ACHN (cell line): ENCODE data around the gene IARS2.
"Not testable (repeated sequence)": the region's sequence is repeated elsewhere in the genome, so short reads cannot be mapped to it uniquely, and the experiment has no call there.

Experiments
- DNase-seq: peaks from one replicate; pipeline ENCODE4 v3.0.0-alpha.2; 2015
- in situ Hi-C: cut with HindIII; loops from 2 replicates; pipeline ENCODE4 v1.10.0; 2017; ENCODE audit warnings: low sequenced_read_pairs, low pct_ligation_motif_present, low pct_unique_long_range_greater_than_20kb

IARS2 gene

GRCh38 chr1:220157738-220158137 is 63.8 kb downstream of the IARS2 start:
- in situ Hi-C loops, result no loop called here

GRCh38 chr1:220158530-220158929 is 64.6 kb downstream of the IARS2 start:
- not testable (repeated sequence) for DNase-seq

More at GRCh38 chr1:220157738-220158137, 63.8 kb downstream of the IARS2 start:
- no peak for DNase-seq

GRCh38 chr1:220159041-220159440 is 65.1 kb downstream of the IARS2 start:
- in situ Hi-C loops, result no loop called here
- DNase-seq, result no peak

More at GRCh38 chr1:220158530-220158929, 64.6 kb downstream of the IARS2 start:
- in situ Hi-C loops, result not testable (repeated sequence)

- DNase-seq, result no peak
- in situ Hi-C loops, result no loop called here
Measured at GRCh38 chr1:220160027-220160426, 66.1 kb downstream of the IARS2 start.

GRCh38 chr1:220164116-220164515 is 70.2 kb downstream of the IARS2 start:
- DNase-seq, result no peak
- in situ Hi-C loops, result no loop called here

- no peak for DNase-seq
- in situ Hi-C loops, result no loop called here
Measured at GRCh38 chr1:220164517-220164916, 70.6 kb downstream of the IARS2 start.

GRCh38 chr1:220166853-220167252 is 72.9 kb downstream of the IARS2 start:
- no peak for DNase-seq

GRCh38 chr1:220169887-220170286 is 76.0 kb downstream of the IARS2 start:
- DNase-seq, in situ Hi-C loops: not testable (repeated sequence)

More at GRCh38 chr1:220166853-220167252, 72.9 kb downstream of the IARS2 start:
- in situ Hi-C loops, result no loop called here

- no peak for DNase-seq
- in situ Hi-C loops, result no loop called here
Measured at GRCh38 chr1:220170836-220171526, 77.0 kb downstream of the IARS2 start.

GRCh38 chr1:220176540-220176939 is 82.6 kb downstream of the IARS2 start:
- in situ Hi-C loops, result no loop called here
- no peak for DNase-seq

- in situ Hi-C loops, result no loop called here
- no peak for DNase-seq
Measured at GRCh38 chr1:220182111-220182510, 88.2 kb downstream of the IARS2 start.

GRCh38 chr1:220182656-220183055 is 88.7 kb downstream of the IARS2 start:
- in situ Hi-C loops, result no loop called here
- no peak for DNase-seq

GRCh38 chr1:220184506-220184905 is 90.6 kb downstream of the IARS2 start:
- no peak for DNase-seq
- in situ Hi-C loops, result no loop called here

GRCh38 chr1:220186752-220187151 is 92.8 kb downstream of the IARS2 start:
- DNase-seq, result no peak
- in situ Hi-C loops, result no loop called here

- no peak for DNase-seq
- in situ Hi-C loops, result no loop called here
Measured at GRCh38 chr1:220188538-220188937, 94.6 kb downstream of the IARS2 start.

GRCh38 chr1:220189750-220190347 is 95.9 kb downstream of the IARS2 start:
- DNase-seq, result peak; percentile 55
- in situ Hi-C loops, result no loop called here

GRCh38 chr1:220195701-220196100 is 101.8 kb downstream of the IARS2 start:
- DNase-seq, result no peak
- in situ Hi-C loops, result no loop called here
